GM18868 (cell line): Measurements from ENCODE around the gene SREBF1.

Experiments
- ATAC-seq: cut with Tn5 transposase; IDR thresholded peaks from one replicate; pipeline ENCODE4 v1.9.1; 2021; ENCODE audit warnings: mild to moderate bottlenecking, moderate library complexity; ENCODE audit not compliant: unreplicated experiment

Gene SREBF1

GRCh38 chr17:17836818-17837379 is at the start of gene SREBF1:
Gene SREBF1, minus strand, starts transcription at chr17:17836986. Its CDS starts 169 bp downstream, at chr17:17836817.
- peak; percentile 34 for ATAC-seq

GRCh38 chr17:17886226-17886625 is 49.4 kb upstream of the SREBF1 start:
- ATAC-seq = no peak

GRCh38 chr17:17884391-17885357 is 47.9 kb upstream of the SREBF1 start:
- no peak for ATAC-seq

GRCh38 chr17:17883801-17884200 is 47.0 kb upstream of the SREBF1 start:
- no peak for ATAC-seq

- no peak for ATAC-seq
These were observed 45.3 kb upstream of the SREBF1 start for GRCh38 chr17:17882082-17882581.

- ATAC-seq = no peak
These were observed 43.9 kb upstream of the SREBF1 start for GRCh38 chr17:17880577-17881196.

- no peak for ATAC-seq
These were observed 41.0 kb upstream of the SREBF1 start for GRCh38 chr17:17877529-17878358.

GRCh38 chr17:17876959-17877528 is 40.3 kb upstream of the SREBF1 start:
- no peak for ATAC-seq

GRCh38 chr17:17874478-17874877 is 37.7 kb upstream of the SREBF1 start:
- no peak for ATAC-seq

- no peak for ATAC-seq
These were observed 36.7 kb upstream of the SREBF1 start for GRCh38 chr17:17873450-17873991.

GRCh38 chr17:17872547-17873345 is 36.0 kb upstream of the SREBF1 start:
- no peak for ATAC-seq

GRCh38 chr17:17871913-17872312 is 35.1 kb upstream of the SREBF1 start:
- ATAC-seq = no peak

GRCh38 chr17:17870247-17870646 is 33.5 kb upstream of the SREBF1 start:
- no peak for ATAC-seq

- ATAC-seq = no peak
These were observed 32.1 kb upstream of the SREBF1 start for GRCh38 chr17:17868641-17869522.

- ATAC-seq = no peak
These were observed 30.1 kb upstream of the SREBF1 start for GRCh38 chr17:17866897-17867296.

- no peak for ATAC-seq
These were observed 29.6 kb upstream of the SREBF1 start for GRCh38 chr17:17866425-17866824.

GRCh38 chr17:17865035-17865434 is 28.2 kb upstream of the SREBF1 start:
- no peak for ATAC-seq

- ATAC-seq = no peak
These were observed 24.0 kb upstream of the SREBF1 start for GRCh38 chr17:17860766-17861107.
